Erythroblast (primary cell): ENCODE data around the gene MAP3K4.

Experiments
- GATA1 ChIP-seq: IDR thresholded peaks from 2 replicates; pipeline ENCODE4 v1.6.1; 2011; ENCODE audit warnings: low read depth, mild to moderate bottlenecking, control low read depth, low read length, moderate library complexity
- POLR2A ChIP-seq: IDR thresholded peaks from 2 replicates; pipeline ENCODE4 v1.6.1; 2011; ENCODE audit warnings: mild to moderate bottlenecking, low read length

- no peak for TF ChIP-seq POLR2A
- TF ChIP-seq GATA1, result no peak
These were observed 37.7 kb downstream of the MAP3K4 start for GRCh38 chr6:161029195-161029809.
